PC-3 (cell line): ENCODE results near the gene C22orf15. TPM values are rescaled to one million over a fixed set of nuclear protein-coding genes. Genes with fewer than 3 reads are reported as not detected.
"Not testable (repeated sequence)": the region's sequence is repeated elsewhere in the genome, so short reads cannot be mapped to it uniquely, and the experiment has no call there.

Experiments used
- ATAC-seq: fragments of 200-7000 bp; cut with Tn5 transposase; 2 replicates; pipeline ENCODE4 v1.9.1; 2020; ENCODE audit warnings: mild to moderate bottlenecking, moderate library complexity
- BruUV-seq: library from RNA; stranded (reverse); fragments of 400-500 nt; replicated peaks from 2 replicates; lab custom pipeline; 2021; lab: Mats Ljungman, UMichigan
- CTCF ChIA-PET: fragments of 300-600 bp; sonication (Branson Sonifier 250); formaldehyde crosslinking; loops from one replicate; lab custom pipeline; 2022; ENCODE audit warnings: antibody characterized with exemption; lab: Charles Lee
- POLR2A ChIA-PET: fragments of 300-600 bp; sonication (Branson Sonifier 250); formaldehyde crosslinking; loops from one replicate; lab custom pipeline; 2022; ENCODE audit warnings: antibody characterized with exemption; ENCODE audit not compliant: unreplicated experiment; lab: Charles Lee
- DNase-seq: peaks from one replicate; pipeline ENCODE4 v3.0.0-alpha.2; 2015
- H2AFZ ChIP-seq: fragments of 300-600 bp; sonication (generic); 2 replicates; pipeline ENCODE4 v1.6.0; 2016; ENCODE audit warnings: antibody characterized with exemption, low read length
- H3F3A ChIP-seq: fragments of 300-600 bp; sonication (generic); one replicate; pipeline ENCODE4 v1.6.0; 2017; ENCODE audit warnings: antibody characterized with exemption, low read length, control low read depth, mild to moderate bottlenecking; ENCODE audit not compliant: unreplicated experiment
- H3K27ac ChIP-seq: fragments of 300-600 bp; sonication (generic); 2 replicates; pipeline ENCODE4 v1.5.1; 2016; ENCODE audit warnings: mild to moderate bottlenecking, low read length
- H3K27me3 ChIP-seq: fragments of 300-600 bp; sonication (generic); 2 replicates; pipeline ENCODE4 v1.6.1; 2016; ENCODE audit warnings: low read length, mixed read lengths
- H3K36me3 ChIP-seq: fragments of 300-600 bp; sonication (generic); 2 replicates; pipeline ENCODE4 v1.6.1; 2016; ENCODE audit warnings: low read depth, mixed run types, low read length, mixed read lengths
- H3K4me1 ChIP-seq: fragments of 300-600 bp; sonication (generic); 2 replicates; pipeline ENCODE4 v1.5.1; 2016; ENCODE audit warnings: low read length; ENCODE audit not compliant: insufficient read depth
- H3K4me2 ChIP-seq: fragments of 300-600 bp; sonication (generic); 2 replicates; pipeline ENCODE4 v1.6.0; 2016; ENCODE audit warnings: low read length
- H3K4me3 ChIP-seq: fragments of 300-600 bp; sonication (generic); 2 replicates; pipeline ENCODE4 v1.5.1; 2016; ENCODE audit warnings: mild to moderate bottlenecking, low read length, mixed read lengths
- H3K79me2 ChIP-seq: fragments of 300-600 bp; sonication (generic); 2 replicates; pipeline ENCODE4 v1.6.1; 2017; ENCODE audit warnings: low read length, mixed read lengths
- H3K9ac ChIP-seq: fragments of 300-600 bp; sonication (generic); 2 replicates; pipeline ENCODE4 v1.6.0; 2016; ENCODE audit warnings: mild to moderate bottlenecking, low read length
- H3K9me2 ChIP-seq: fragments of 300-600 bp; sonication (generic); replicated peaks from 2 replicates; pipeline ENCODE4 v1.6.1; 2016; ENCODE audit warnings: mixed run types, low read length, mixed read lengths
- H3K9me3 ChIP-seq: fragments of 300-600 bp; sonication (generic); 2 replicates; pipeline ENCODE4 v1.6.1; 2016; ENCODE audit warnings: low read length, mixed read lengths
- H4K20me1 ChIP-seq: fragments of 300-600 bp; sonication (generic); 2 replicates; pipeline ENCODE4 v1.6.1; 2016; ENCODE audit warnings: low read length, mixed read lengths
- EZH2 ChIP-seq: fragments of 300-600 bp; sonication (generic); IDR thresholded peaks from one replicate; pipeline ENCODE4 v1.6.1; 2017; ENCODE audit warnings: antibody characterized with exemption, mild to moderate bottlenecking, low read length; ENCODE audit not compliant: unreplicated experiment
- EZH2phosphoT487 ChIP-seq: fragments of 300-600 bp; sonication (generic); IDR thresholded peaks from 2 replicates; pipeline ENCODE4 v1.6.1; 2018; ENCODE audit warnings: mild to moderate bottlenecking, antibody characterized with exemption, low read length, borderline replicate concordance
- intact Hi-C: fragments of 100-400 bp; cut with micrococcal nuclease; formaldehyde crosslinking; loops from 2 replicates; pipeline ENCODE4 v1.9.0; 2023
- total RNA-seq: library from RNA; depleted of rRNA; stranded (reverse); fragments of >200 nt; gene quantifications from 2 replicates; pipeline ENCODE4 v1.2.3, GENCODE V29; 2014
- TF ChIP-seq, protein P1 (sequence below): fragments of 300-600 bp; sonication (generic); conservative IDR thresholded peaks from 2 replicates; pipeline ENCODE4 v1.5.1; 2017; ENCODE audit warnings: antibody characterized with exemption, low read depth, mild to moderate bottlenecking, low read length

Gene C22orf15
- total RNA-seq, 1 experiment from 2014 or later, result not detected

DNA sequence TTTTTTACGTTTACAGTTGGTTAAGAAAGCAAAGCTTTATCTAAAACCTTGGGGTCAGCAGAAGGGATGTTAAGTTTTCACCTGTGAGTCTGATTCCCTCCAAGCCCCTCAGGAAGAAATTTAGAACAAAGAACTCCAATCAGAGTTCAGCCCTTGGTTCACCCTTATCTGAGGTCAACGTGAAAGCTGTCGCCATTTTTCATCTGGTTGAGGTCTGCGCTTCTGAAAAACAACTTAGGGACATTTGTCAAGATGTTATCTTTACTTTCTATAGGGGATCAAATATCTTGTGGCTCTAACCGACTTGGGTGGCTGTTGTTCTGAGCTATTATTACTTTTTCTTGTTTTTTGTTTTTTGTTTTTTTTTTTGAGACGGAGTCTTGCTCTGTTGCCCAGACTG is 41.9 kb upstream of the C22orf15 start:
- POLR2A ChIA-PET, result no interaction called here
- no peak overlapping the region for H3K4me2 ChIP-seq
- no peaks in the 10 kb centered on the region for H3K27me3 ChIP-seq
- no peak for ATAC-seq
- CTCF ChIA-PET, result interaction anchor here (0.7 kb wide), 1 partner anchor 1211 kb away, joined by 3 read pairs; no protein-coding TSS in a partner anchor
- no peak for DNase-seq
- intact Hi-C loops, result no loop called here
- H3K4me1 ChIP-seq, result no peaks in the 10 kb centered on the region; the same call in 1 of the 2 replicates
- H3F3A ChIP-seq, result no peaks in the 10 kb centered on the region
- peaks cover 13% of the 10 kb centered on the region for H3K79me2 ChIP-seq
- no peak overlapping the region for H3K27ac ChIP-seq
- BruUV-seq, result no TSS peak
- TF ChIP-seq, protein P1, sequence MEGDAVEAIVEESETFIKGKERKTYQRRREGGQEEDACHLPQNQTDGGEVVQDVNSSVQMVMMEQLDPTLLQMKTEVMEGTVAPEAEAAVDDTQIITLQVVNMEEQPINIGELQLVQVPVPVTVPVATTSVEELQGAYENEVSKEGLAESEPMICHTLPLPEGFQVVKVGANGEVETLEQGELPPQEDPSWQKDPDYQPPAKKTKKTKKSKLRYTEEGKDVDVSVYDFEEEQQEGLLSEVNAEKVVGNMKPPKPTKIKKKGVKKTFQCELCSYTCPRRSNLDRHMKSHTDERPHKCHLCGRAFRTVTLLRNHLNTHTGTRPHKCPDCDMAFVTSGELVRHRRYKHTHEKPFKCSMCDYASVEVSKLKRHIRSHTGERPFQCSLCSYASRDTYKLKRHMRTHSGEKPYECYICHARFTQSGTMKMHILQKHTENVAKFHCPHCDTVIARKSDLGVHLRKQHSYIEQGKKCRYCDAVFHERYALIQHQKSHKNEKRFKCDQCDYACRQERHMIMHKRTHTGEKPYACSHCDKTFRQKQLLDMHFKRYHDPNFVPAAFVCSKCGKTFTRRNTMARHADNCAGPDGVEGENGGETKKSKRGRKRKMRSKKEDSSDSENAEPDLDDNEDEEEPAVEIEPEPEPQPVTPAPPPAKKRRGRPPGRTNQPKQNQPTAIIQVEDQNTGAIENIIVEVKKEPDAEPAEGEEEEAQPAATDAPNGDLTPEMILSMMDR, result no peak
- TF ChIP-seq EZH2phosphoT487 (no peak), EZH2 (no peak)
- no peak overlapping the region for H3K4me3 ChIP-seq
- H3K9ac ChIP-seq, result no peak overlapping the region
- H3K9me2 ChIP-seq, result no peaks in the 10 kb centered on the region
- no peaks in the 10 kb centered on the region for H4K20me1 ChIP-seq
- H3K9me3 ChIP-seq, result no peaks in the 10 kb centered on the region
- no peaks in the 10 kb centered on the region for H3K36me3 ChIP-seq
- no peak overlapping the region for H2AFZ ChIP-seq

DNA sequence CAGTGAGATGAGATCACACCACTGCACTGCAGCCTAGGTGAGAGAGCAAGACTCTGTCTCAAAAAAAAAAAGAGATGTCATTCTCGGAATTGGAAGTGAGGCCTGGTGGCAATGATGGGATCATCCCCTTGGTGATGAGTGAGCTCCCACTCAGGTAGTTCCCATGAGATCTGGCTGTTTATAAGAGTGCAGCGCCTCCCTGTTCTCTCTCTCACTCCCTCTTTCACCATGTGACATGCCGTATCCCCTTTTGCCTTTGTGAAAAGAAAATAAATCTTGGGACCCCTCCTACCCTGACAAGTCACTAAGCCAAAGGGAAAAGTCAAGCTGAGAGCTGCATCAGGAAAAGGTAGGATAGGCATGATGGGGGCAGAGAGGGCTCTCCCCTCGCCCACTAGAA is 40.6 kb upstream of the C22orf15 start:
- Histone ChIP-seq H3K79me2 (no peaks in the 10 kb centered on the region; the same call in 1 of the 2 replicates), H3K9me3 (no peaks in the 10 kb centered on the region), H3K4me2 (no peak overlapping the region), H4K20me1 (no peaks in the 10 kb centered on the region), H3K4me3 (no peak overlapping the region), H3K36me3 (no peaks in the 10 kb centered on the region), H3K9me2 (no peaks in the 10 kb centered on the region), H3K27ac (no peak overlapping the region), H3K27me3 (no peaks in the 10 kb centered on the region), H3F3A (no peaks in the 10 kb centered on the region), H2AFZ (no peak overlapping the region), H3K4me1 (no peaks in the 10 kb centered on the region), H3K9ac (no peak overlapping the region)
- no TSS peak for BruUV-seq
- ChIA-PET POLR2A (no interaction called here), CTCF (no interaction called here)
- DNase-seq (no peak), ATAC-seq (no peak)
- TF ChIP-seq, protein P1, result no peak
- TF ChIP-seq EZH2phosphoT487, result no peak
- TF ChIP-seq EZH2, result no peak
- intact Hi-C loops, result no loop called here

DNA sequence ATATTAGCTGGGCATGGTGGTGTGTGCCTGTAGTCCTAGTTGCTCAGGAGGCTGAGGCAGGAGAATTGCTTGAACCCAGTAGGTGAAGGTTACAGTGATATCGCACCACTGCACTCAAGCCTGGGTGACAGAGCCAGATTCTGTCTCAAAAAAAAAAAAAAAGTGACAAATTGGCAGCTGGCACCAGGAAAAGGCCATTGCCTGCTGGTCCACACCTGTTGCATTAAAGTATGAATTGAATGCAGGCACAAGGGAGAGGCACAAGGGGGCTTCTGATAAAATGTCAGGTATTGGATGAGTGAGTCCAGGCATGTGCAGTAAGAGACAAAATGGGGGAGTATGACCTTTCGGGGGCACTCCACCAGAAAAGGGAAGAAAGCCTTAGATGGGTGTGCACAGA is 40.1 kb upstream of the C22orf15 start:
- H3K9ac ChIP-seq, result no peak overlapping the region
- CTCF ChIA-PET, result no interaction called here

DNA sequence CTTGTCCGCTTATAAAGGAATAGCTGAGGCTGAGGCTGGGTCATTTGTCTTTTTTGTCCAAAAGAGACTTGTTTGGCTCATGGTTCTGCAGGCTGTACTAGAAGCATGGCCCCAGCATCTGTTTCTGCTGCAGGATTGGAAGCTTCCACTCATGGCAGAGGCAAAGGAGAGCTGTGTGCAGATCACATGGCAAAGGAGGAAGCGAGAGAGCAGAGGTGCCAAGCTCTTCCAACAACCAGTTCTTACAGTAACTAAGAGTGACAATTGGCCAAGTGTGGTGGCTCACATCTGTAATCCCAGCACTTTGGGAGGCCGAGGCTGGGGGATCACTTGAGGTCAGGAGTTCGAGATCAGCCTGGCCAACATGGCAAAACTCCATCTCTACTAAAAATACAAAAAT is 34.7 kb upstream of the C22orf15 start:
- not testable (repeated sequence) for BruUV-seq

More for the DNA sequence above, 40.1 kb upstream of the C22orf15 start:
- intact Hi-C loops, result no loop called here
- no peaks in the 10 kb centered on the region for H3K27me3 ChIP-seq
- DNase-seq (no peak), ATAC-seq (no peak)
- no TSS peak for BruUV-seq
- H2AFZ ChIP-seq, result no peak overlapping the region
- no peak overlapping the region for H3K4me2 ChIP-seq
- H4K20me1 ChIP-seq, result no peaks in the 10 kb centered on the region
- H3K4me1 ChIP-seq, result no peaks in the 10 kb centered on the region
- H3K9me3 ChIP-seq, result no peaks in the 10 kb centered on the region
- H3F3A ChIP-seq, result no peaks in the 10 kb centered on the region
- no peaks in the 10 kb centered on the region for H3K36me3 ChIP-seq
- no peaks in the 10 kb centered on the region for H3K79me2 ChIP-seq
- no peaks in the 10 kb centered on the region for H3K9me2 ChIP-seq
- POLR2A ChIA-PET, result no interaction called here
- no peak overlapping the region for H3K27ac ChIP-seq
- TF ChIP-seq, protein P1, result no peak
- TF ChIP-seq EZH2phosphoT487, result no peak
- no peak for TF ChIP-seq EZH2
- H3K4me3 ChIP-seq, result no peak overlapping the region

More for the DNA sequence above, 34.7 kb upstream of the C22orf15 start:
- POLR2A ChIA-PET, H3K36me3 ChIP-seq, H3F3A ChIP-seq, H3K9me3 ChIP-seq, H3K9me2 ChIP-seq, H3K4me2 ChIP-seq, H3K27me3 ChIP-seq, H4K20me1 ChIP-seq, H3K27ac ChIP-seq, ATAC-seq, intact Hi-C loops, H3K4me3 ChIP-seq, DNase-seq, H3K9ac ChIP-seq, CTCF ChIA-PET, H3K79me2 ChIP-seq, H2AFZ ChIP-seq, H3K4me1 ChIP-seq: not testable (repeated sequence)
